HepG2 (cell line): ENCODE measurements around the gene KLHL11. TPM values are rescaled to one million over a fixed set of nuclear protein-coding genes. Genes with fewer than 3 reads are reported as not detected.
A peak's percentile ranks its signal among the peaks of the same experiment; 100 is the strongest.

Source experiments
- AKAP8 ChIP-seq: sonication (generic); formaldehyde crosslinking; IDR thresholded peaks from 2 replicates; pipeline ENCODE4 v1.5.1; 2020; ENCODE audit warnings: mild to moderate bottlenecking, missing genetic modification reagents
- CREM ChIP-seq, 2 experiments: sonication (generic) in 1 of 2; formaldehyde crosslinking in 1 of 2; IDR thresholded peaks; 2 replicates each; pipeline versions ENCODE4 v1.4.0 to v1.6.1; 2016 to 2020; ENCODE audit warnings: antibody characterized with exemption in 1 of 2, mild to moderate bottlenecking in 1 of 2, missing genetic modification reagents in 1 of 2
- DBP ChIP-seq: sonication (generic); formaldehyde crosslinking; IDR thresholded peaks from 2 replicates; pipeline ENCODE4 v1.4.0; 2020; ENCODE audit warnings: missing genetic modification reagents; ENCODE audit errors: not compliant biosample characterization
- FOXK1 ChIP-seq: sonication (generic); formaldehyde crosslinking; IDR thresholded peaks from 2 replicates; pipeline ENCODE4 v1.4.0; 2020; ENCODE audit warnings: low read depth, missing genetic modification reagents, borderline replicate concordance
- HNRNPL ChIP-seq: fragments of 200-400 bp; formaldehyde crosslinking; IDR thresholded peaks from 2 replicates; pipeline ENCODE4 v1.6.1; 2017; ENCODE audit warnings: mild to moderate bottlenecking, low read depth, low read length
- JUN ChIP-seq: sonication (generic); formaldehyde crosslinking; IDR thresholded peaks from 2 replicates; pipeline ENCODE4 v1.4.0; 2020; ENCODE audit warnings: mild to moderate bottlenecking, missing genetic modification reagents
- NFKBIZ ChIP-seq: IDR thresholded peaks from 2 replicates; pipeline ENCODE4 v1.6.1; 2018; ENCODE audit warnings: missing genetic modification reagents, missing compliant biosample characterization
- NR2C2 ChIP-seq: sonication (generic); formaldehyde crosslinking; IDR thresholded peaks from 2 replicates; pipeline ENCODE4 v1.4.0; 2020; ENCODE audit warnings: missing genetic modification reagents, mild to moderate bottlenecking, moderate library complexity, borderline replicate concordance
- THAP8 ChIP-seq: sonication (generic); formaldehyde crosslinking; IDR thresholded peaks from 2 replicates; pipeline ENCODE4 v1.5.1; 2020; ENCODE audit warnings: missing genetic modification reagents, mild to moderate bottlenecking, borderline replicate concordance
- YEATS2 ChIP-seq: sonication (generic); formaldehyde crosslinking; IDR thresholded peaks from 2 replicates; pipeline ENCODE4 v1.4.0; 2020; ENCODE audit warnings: missing genetic modification reagents, borderline replicate concordance
- ZMYM3 ChIP-seq: sonication (generic); formaldehyde crosslinking; IDR thresholded peaks from 2 replicates; pipeline ENCODE4 v1.5.1; 2020; ENCODE audit warnings: mild to moderate bottlenecking, missing genetic modification reagents
- ZNF678 ChIP-seq: sonication (generic); formaldehyde crosslinking; IDR thresholded peaks from 2 replicates; pipeline ENCODE4 v1.4.0; 2020; ENCODE audit warnings: mild to moderate bottlenecking, missing genetic modification reagents
- ZNF788 ChIP-seq: sonication (generic); formaldehyde crosslinking; IDR thresholded peaks from 2 replicates; pipeline ENCODE4 v1.5.0; 2020; ENCODE audit warnings: mild to moderate bottlenecking, missing genetic modification reagents, borderline replicate concordance
- ZSCAN29 ChIP-seq: sonication (generic); formaldehyde crosslinking; conservative IDR thresholded peaks from 2 replicates; pipeline ENCODE4 v1.4.0; 2020; ENCODE audit warnings: mild to moderate bottlenecking, missing genetic modification reagents
- polyA plus RNA-seq, 8 experiments: library from polyadenylated mRNA; depleted of rRNA in 3 of 8; stranded (reverse) in 7 of 8; unstranded in 1 of 8; fragments of >200 nt; fragmentation: Illumina TruSeq in 4 of 8; extraction: Trizol in 4 of 8; gene quantifications; 2 replicates each; pipeline versions ENCODE4 v1.2.1 to v1.2.3, GENCODE V29; 2011 to 2016; ENCODE audit warnings: low read depth in 4 of 8, missing spikeins in 1 of 8, mixed read lengths in 1 of 8; ENCODE audit not compliant: insufficient read depth in 1 of 8
- total RNA-seq, 5 experiments: library from RNA; depleted of rRNA; stranded (reverse); fragments of >200 nt; fragmentation: Illumina TruSeq; extraction: Trizol; gene quantifications; 2 replicates each; pipeline ENCODE4 v1.2.3, GENCODE V29; 2016; ENCODE audit warnings: low read depth in 1 of 5
- TF ChIP-seq, protein P1 (sequence below): sonication (generic); formaldehyde crosslinking; IDR thresholded peaks from 2 replicates; pipeline ENCODE4 v1.4.0; 2020; ENCODE audit warnings: mild to moderate bottlenecking, missing genetic modification reagents
- TF ChIP-seq, protein P2 (sequence below), 2 experiments: sonication (generic) in 1 of 2; formaldehyde crosslinking in 1 of 2; IDR thresholded peaks; 2 replicates each; pipeline versions ENCODE4 v1.6.1 to v1.9.0; 2014 to 2022; ENCODE audit warnings: antibody characterized with exemption in 1 of 2, borderline replicate concordance in 1 of 2, inconsistent platforms in 1 of 2, low read depth in 1 of 2, missing genetic modification reagents in 1 of 2
- TF ChIP-seq, protein P3 (sequence below): sonication (generic); formaldehyde crosslinking; IDR thresholded peaks from 2 replicates; pipeline ENCODE4 v1.8.0; 2022; ENCODE audit warnings: mild to moderate bottlenecking, missing genetic modification reagents; ENCODE audit not compliant: insufficient replicate concordance

Gene KLHL11
- total and polyA plus RNA-seq, 2 of the 13 experiments (the other 11 are each of a cell fraction or from before 2014, with no cell fraction given), result 7.7 to 27.5 TPM

DNA sequence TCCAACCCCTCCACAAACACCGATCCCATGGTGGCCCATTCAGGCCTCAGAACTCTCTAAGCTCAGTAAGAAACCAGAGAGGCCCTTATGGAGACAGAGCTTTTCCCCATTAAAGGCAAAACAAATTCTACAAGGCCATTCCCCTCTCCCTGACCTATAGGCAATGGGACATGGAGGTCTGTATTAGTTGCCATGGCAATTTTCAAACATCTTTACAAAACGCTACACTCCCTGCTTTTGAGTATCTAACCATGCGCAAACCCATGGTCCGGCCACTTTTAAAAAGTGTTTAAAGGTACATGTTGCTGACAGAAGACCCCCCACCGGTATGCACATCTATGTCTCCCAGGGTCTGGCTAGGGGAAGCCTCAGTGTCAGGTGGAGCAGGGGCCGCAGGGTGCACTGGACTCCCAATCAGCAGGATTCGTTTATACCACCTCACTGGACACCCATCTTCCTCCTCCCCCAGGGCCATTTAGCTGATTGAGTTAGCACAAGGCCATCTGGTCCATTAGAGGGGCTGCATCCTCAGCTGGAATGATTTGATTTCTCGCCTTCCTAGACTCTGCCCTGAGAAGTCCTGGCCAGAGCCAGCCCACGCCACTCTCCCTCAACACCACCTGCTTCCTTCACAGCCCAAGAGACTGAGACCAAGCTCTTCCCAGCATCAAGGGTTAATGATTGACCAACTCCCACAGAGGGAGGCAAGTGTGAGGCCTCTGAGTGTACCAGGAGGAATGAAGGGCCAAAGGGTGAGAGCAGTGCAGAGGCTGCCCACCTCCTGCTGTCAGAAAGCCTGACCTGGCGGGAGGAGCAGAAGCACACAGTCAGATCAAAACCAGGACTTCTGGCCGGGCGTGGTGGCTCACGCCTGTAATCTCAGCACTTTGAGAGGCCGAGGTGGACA lies 42.7 kb upstream of the KLHL11 start (continued):
- TF ChIP-seq DBP (no peak), THAP8 (CRISPR knock-in tag) (no peak), ZSCAN29 (CRISPR knock-in tag) (peak; percentile 73; the same call in 1 of the 2 replicates), JUN (CRISPR knock-in tag) (peak; percentile 42; the same call in 1 of the 2 replicates), FOXK1 (CRISPR knock-in tag) (peak; percentile 21; the same call in 1 of the 2 replicates), HNRNPL (0 out of 2 replicates have a peak, but pooled peaks have one; percentile 22), CREM (IDR thresholded peaks at IDR 0.05) (peak; percentile 18; the same call in 1 of the 2 replicates), CREM (CRISPR knock-in tag; IDR thresholded peaks at IDR 0.05) (no peak), ZMYM3 (CRISPR knock-in tag) (peak; percentile 99), NR2C2 (CRISPR knock-in tag) (peak; percentile 54; the same call in 1 of the 2 replicates), AKAP8 (CRISPR knock-in tag) (no peak), ZNF788 (CRISPR knock-in tag) (peak; percentile 96; the same call in 1 of the 2 replicates), ZNF678 (CRISPR knock-in tag) (no peak), YEATS2 (peak; percentile 81; the same call in 1 of the 2 replicates), NFKBIZ (CRISPR knock-in tag) (peak; percentile 43; the same call in 1 of the 2 replicates)
- TF ChIP-seq, protein P1, sequence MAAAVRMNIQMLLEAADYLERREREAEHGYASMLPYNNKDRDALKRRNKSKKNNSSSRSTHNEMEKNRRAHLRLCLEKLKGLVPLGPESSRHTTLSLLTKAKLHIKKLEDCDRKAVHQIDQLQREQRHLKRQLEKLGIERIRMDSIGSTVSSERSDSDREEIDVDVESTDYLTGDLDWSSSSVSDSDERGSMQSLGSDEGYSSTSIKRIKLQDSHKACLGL (CRISPR knock-in tag), result no peak; the same call in 1 of the 2 replicates
- TF ChIP-seq, protein P2, sequence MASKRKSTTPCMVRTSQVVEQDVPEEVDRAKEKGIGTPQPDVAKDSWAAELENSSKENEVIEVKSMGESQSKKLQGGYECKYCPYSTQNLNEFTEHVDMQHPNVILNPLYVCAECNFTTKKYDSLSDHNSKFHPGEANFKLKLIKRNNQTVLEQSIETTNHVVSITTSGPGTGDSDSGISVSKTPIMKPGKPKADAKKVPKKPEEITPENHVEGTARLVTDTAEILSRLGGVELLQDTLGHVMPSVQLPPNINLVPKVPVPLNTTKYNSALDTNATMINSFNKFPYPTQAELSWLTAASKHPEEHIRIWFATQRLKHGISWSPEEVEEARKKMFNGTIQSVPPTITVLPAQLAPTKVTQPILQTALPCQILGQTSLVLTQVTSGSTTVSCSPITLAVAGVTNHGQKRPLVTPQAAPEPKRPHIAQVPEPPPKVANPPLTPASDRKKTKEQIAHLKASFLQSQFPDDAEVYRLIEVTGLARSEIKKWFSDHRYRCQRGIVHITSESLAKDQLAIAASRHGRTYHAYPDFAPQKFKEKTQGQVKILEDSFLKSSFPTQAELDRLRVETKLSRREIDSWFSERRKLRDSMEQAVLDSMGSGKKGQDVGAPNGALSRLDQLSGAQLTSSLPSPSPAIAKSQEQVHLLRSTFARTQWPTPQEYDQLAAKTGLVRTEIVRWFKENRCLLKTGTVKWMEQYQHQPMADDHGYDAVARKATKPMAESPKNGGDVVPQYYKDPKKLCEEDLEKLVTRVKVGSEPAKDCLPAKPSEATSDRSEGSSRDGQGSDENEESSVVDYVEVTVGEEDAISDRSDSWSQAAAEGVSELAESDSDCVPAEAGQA (IDR thresholded peaks at IDR 0.05; ENCODE audit: low read depth), result peak; percentile 32; the same call in 1 of the 2 replicates
- TF ChIP-seq, protein P2 (CRISPR knock-in tag; IDR thresholded peaks at IDR 0.05; ENCODE audit: borderline replicate concordance), result no peak
- TF ChIP-seq, protein P3, sequence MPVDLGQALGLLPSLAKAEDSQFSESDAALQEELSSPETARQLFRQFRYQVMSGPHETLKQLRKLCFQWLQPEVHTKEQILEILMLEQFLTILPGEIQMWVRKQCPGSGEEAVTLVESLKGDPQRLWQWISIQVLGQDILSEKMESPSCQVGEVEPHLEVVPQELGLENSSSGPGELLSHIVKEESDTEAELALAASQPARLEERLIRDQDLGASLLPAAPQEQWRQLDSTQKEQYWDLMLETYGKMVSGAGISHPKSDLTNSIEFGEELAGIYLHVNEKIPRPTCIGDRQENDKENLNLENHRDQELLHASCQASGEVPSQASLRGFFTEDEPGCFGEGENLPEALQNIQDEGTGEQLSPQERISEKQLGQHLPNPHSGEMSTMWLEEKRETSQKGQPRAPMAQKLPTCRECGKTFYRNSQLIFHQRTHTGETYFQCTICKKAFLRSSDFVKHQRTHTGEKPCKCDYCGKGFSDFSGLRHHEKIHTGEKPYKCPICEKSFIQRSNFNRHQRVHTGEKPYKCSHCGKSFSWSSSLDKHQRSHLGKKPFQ (CRISPR knock-in tag), result peak; percentile 99
